ENCODE results near the gene REG3G. TPM values are rescaled to one million over a fixed set of nuclear protein-coding genes. Genes with fewer than 3 reads are reported as not detected.
"Not testable (repeated sequence)": the region's sequence is repeated elsewhere in the genome, so short reads cannot be mapped to it uniquely, and the experiment has no call there.

The REG3G gene
- total RNA-seq, 4 donors from 2014 or later, result not detected

- Histone ChIP-seq H3K36me3 (no peaks in the 10 kb centered on the region), H3K4me1 (no peaks in the 10 kb centered on the region), H3K4me3 (no peak overlapping the region), H3K9me3 (no peaks in the 10 kb centered on the region), H3K27me3 (no peaks in the 10 kb centered on the region), H3K27ac (no peak overlapping the region)
- WGBS, 2 donors, result 53 to 60% methylated on average over 3 of the region's 3 CpGs
- TF ChIP-seq POLR2A (IDR thresholded peaks at IDR 0.05) (no peak), CTCF (IDR thresholded peaks at IDR 0.05) (no peak)
- no peak for DNase-seq
- intact Hi-C loops (cut with DNase I), result no loop called here
These were observed 14.4 kb downstream of the REG3G start for GRCh38 chr2:79039944-79040343.

GRCh38 chr2:79041032-79041448 lies 15.5 kb downstream of the REG3G start:
- Histone ChIP-seq H3K36me3 (no peaks in the 10 kb centered on the region), H3K4me3 (no peak overlapping the region), H3K27ac (no peak overlapping the region), H3K4me1 (no peaks in the 10 kb centered on the region), H3K27me3 (no peaks in the 10 kb centered on the region), H3K9me3 (no peaks in the 10 kb centered on the region)
- no peak for TF ChIP-seq POLR2A (IDR thresholded peaks at IDR 0.05)
- no peak for TF ChIP-seq CTCF (IDR thresholded peaks at IDR 0.05)
- no peak for DNase-seq
- 5% methylated on average over 1 of the region's 1 CpG for WGBS, 2 donors
- intact Hi-C loops (cut with DNase I), result no loop called here

GRCh38 chr2:79053486-79053885 lies 28.0 kb downstream of the REG3G start:
- DNase-seq; intact Hi-C loops (cut with DNase I); H3K27me3 ChIP-seq; H3K36me3 ChIP-seq; H3K4me1 ChIP-seq; H3K9me3 ChIP-seq; H3K27ac ChIP-seq; H3K4me3 ChIP-seq: not testable (repeated sequence)
- WGBS, 2 donors, result 58% methylated on average over 3 of the region's 5 CpGs; no CpG with 5 or more reads in 1 of the 2 donors

- H3K4me1 ChIP-seq; H3K4me3 ChIP-seq; intact Hi-C loops (cut with DNase I); H3K36me3 ChIP-seq; H3K27me3 ChIP-seq; H3K27ac ChIP-seq; DNase-seq; H3K9me3 ChIP-seq: not testable (repeated sequence)
- WGBS, 2 donors, result 60 to 64% methylated on average over 5 of the region's 5 CpGs
These were observed 29.3 kb downstream of the REG3G start for GRCh38 chr2:79054769-79055168.

GRCh38 chr2:79065201-79065600 lies 39.7 kb downstream of the REG3G start:
- no peak for DNase-seq
- Histone ChIP-seq H3K27me3 (no peaks in the 10 kb centered on the region), H3K27ac (no peak overlapping the region), H3K9me3 (no peaks in the 10 kb centered on the region), H3K4me1 (no peaks in the 10 kb centered on the region), H3K4me3 (no peak overlapping the region), H3K36me3 (no peaks in the 10 kb centered on the region)
- 42 to 68% methylated on average over 2 of the region's 2 CpGs for WGBS, 2 donors
- TF ChIP-seq POLR2A (IDR thresholded peaks at IDR 0.05) (no peak), CTCF (IDR thresholded peaks at IDR 0.05) (no peak)
- intact Hi-C loops (cut with DNase I), result no loop called here

GRCh38 chr2:79071078-79071477 lies 45.6 kb downstream of the REG3G start:
- no peaks in the 10 kb centered on the region for H3K9me3 ChIP-seq
- H3K27ac ChIP-seq, result no peak overlapping the region
- 72 to 78% methylated on average over 2 of the region's 2 CpGs for WGBS, 2 donors
- no peaks in the 10 kb centered on the region for H3K4me1 ChIP-seq
- H3K36me3 ChIP-seq, result no peaks in the 10 kb centered on the region
- no peaks in the 10 kb centered on the region for H3K27me3 ChIP-seq
- TF ChIP-seq CTCF (IDR thresholded peaks at IDR 0.05) (no peak), POLR2A (IDR thresholded peaks at IDR 0.05) (no peak)
- intact Hi-C loops (cut with DNase I), result no loop called here
- H3K4me3 ChIP-seq, result no peak overlapping the region
- DNase-seq, result no peak

Other genes starting within 250 kb of the REG3G start
- not detected for gene REG1B, start 62.3 kb downstream of the REG3G start, total RNA-seq
- not detected for gene REG1A, start 94.8 kb downstream of the REG3G start, total RNA-seq
- gene REG3A, start 134.1 kb downstream of the REG3G start, total RNA-seq, result not detected